Uterus (tissue), 2 donors: ENCODE data around the gene DLG1.

Experiments used
- CTCF ChIP-seq, 4 experiments: fragments of 200-600 bp in 2 of 4; fragments of 450-650 bp in 2 of 4; sonication (generic) in 2 of 4; IDR thresholded peaks; one replicate each; pipeline ENCODE4 v1.5.1; 2016 to 2019; ENCODE audit warnings: antibody characterized with exemption in 4 of 4, mild to moderate bottlenecking in 2 of 4, moderate library complexity in 1 of 4
- POLR2A ChIP-seq, 2 donors: fragments of 450-650 bp; IDR thresholded peaks; one replicate each; pipeline ENCODE4 v1.6.1; 2016; ENCODE audit warnings: antibody characterized with exemption in 2 of 2, mild to moderate bottlenecking in 1 of 2, moderate library complexity in 1 of 2

GRCh38 chr3:197229836-197230235 is 68.6 kb downstream of the DLG1 start:
- TF ChIP-seq CTCF (IDR thresholded peaks at IDR 0.05) (no peak), POLR2A (IDR thresholded peaks at IDR 0.05) (no peak)
